Neutrophil (primary cell): ENCODE data around the gene NNT.
A peak's percentile ranks its signal among the peaks of the same experiment; 100 is the strongest.

ENCODE experiments used
- H3K27ac ChIP-seq: fragments of 200-600 bp; sonication (generic); 2 replicates; pipeline ENCODE4 v1.5.1; 2016; ENCODE audit warnings: mild to moderate bottlenecking, moderate library complexity
- H3K27me3 ChIP-seq: fragments of 200-600 bp; sonication (generic); 2 replicates; pipeline ENCODE4 v1.6.0; 2016; ENCODE audit warnings: mild to moderate bottlenecking
- H3K36me3 ChIP-seq: fragments of 200-600 bp; sonication (generic); 2 replicates; pipeline ENCODE4 v1.5.1; 2017
- H3K4me1 ChIP-seq, 2 experiments: fragments of 200-600 bp in 1 of 2; sonication (generic) in 1 of 2; 1 replicate in 1 of 2; 2 replicates in 1 of 2; pipeline versions ENCODE4 v1.5.1 to v1.6.1; 2013 to 2016; ENCODE audit warnings: low read depth in 1 of 2, low read length in 1 of 2, mild to moderate bottlenecking in 1 of 2, moderate library complexity in 1 of 2; ENCODE audit not compliant: control insufficient read depth in 1 of 2, insufficient read depth in 1 of 2
- H3K4me3 ChIP-seq, 2 experiments: fragments of 200-600 bp in 1 of 2; sonication (generic) in 1 of 2; 1 replicate in 1 of 2; 2 replicates in 1 of 2; pipeline ENCODE4 v1.5.1; 2013 to 2016; ENCODE audit warnings: low read depth in 1 of 2, low read length in 1 of 2, mild to moderate bottlenecking in 1 of 2, moderate library complexity in 1 of 2
- H3K9me3 ChIP-seq: fragments of 200-600 bp; sonication (generic); 2 replicates; pipeline ENCODE4 v1.5.1; 2016
- TF ChIP-seq, protein P1 (sequence below): fragments of 200-600 bp; sonication (generic); IDR thresholded peaks from 2 replicates; pipeline ENCODE4 v1.5.1; 2016; ENCODE audit warnings: antibody characterized with exemption

Gene NNT

GRCh38 chr5:43631182-43631910 is 28.4 kb downstream of the NNT start:
- Histone ChIP-seq H3K4me3 (no peak overlapping the region), H3K9me3 (no peaks in the 10 kb centered on the region), H3K27me3 (no peaks in the 10 kb centered on the region), H3K4me1 (peaks cover 14 to 15% of the 10 kb centered on the region in 2 experiments), H3K36me3 (peaks cover 23% of the 10 kb centered on the region), H3K27ac (no peak overlapping the region)
- TF ChIP-seq, protein P1, sequence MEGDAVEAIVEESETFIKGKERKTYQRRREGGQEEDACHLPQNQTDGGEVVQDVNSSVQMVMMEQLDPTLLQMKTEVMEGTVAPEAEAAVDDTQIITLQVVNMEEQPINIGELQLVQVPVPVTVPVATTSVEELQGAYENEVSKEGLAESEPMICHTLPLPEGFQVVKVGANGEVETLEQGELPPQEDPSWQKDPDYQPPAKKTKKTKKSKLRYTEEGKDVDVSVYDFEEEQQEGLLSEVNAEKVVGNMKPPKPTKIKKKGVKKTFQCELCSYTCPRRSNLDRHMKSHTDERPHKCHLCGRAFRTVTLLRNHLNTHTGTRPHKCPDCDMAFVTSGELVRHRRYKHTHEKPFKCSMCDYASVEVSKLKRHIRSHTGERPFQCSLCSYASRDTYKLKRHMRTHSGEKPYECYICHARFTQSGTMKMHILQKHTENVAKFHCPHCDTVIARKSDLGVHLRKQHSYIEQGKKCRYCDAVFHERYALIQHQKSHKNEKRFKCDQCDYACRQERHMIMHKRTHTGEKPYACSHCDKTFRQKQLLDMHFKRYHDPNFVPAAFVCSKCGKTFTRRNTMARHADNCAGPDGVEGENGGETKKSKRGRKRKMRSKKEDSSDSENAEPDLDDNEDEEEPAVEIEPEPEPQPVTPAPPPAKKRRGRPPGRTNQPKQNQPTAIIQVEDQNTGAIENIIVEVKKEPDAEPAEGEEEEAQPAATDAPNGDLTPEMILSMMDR: no peak

DNA sequence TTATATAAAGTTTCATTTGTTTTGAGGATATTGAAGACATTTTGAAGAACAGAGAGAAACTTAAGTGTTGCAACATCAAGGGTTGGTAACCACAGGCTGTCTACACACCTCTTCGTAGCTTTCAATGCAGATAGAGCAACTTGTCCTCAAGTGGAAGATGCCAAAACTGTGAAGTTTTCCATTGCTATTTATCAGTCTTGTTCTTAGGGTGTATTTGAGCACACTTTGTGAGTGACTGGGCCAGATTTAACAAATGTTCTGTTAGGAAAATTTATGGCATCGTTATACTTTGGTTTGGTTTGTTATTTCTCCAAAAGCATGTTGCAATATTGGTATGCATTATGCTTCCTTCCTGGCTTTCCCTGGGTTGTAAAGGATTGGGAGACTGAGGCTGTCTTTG is 31.6 kb downstream of the NNT start:
- TF ChIP-seq, protein P1: no peak
- Histone ChIP-seq H3K36me3 (peaks cover 6% of the 10 kb centered on the region), H3K4me3 (no peak overlapping the region), H3K27me3 (no peaks in the 10 kb centered on the region), H3K4me1 (peaks cover 14 to 15% of the 10 kb centered on the region in 2 experiments), H3K27ac (peak overlapping the region; percentile 61), H3K9me3 (no peaks in the 10 kb centered on the region)

DNA sequence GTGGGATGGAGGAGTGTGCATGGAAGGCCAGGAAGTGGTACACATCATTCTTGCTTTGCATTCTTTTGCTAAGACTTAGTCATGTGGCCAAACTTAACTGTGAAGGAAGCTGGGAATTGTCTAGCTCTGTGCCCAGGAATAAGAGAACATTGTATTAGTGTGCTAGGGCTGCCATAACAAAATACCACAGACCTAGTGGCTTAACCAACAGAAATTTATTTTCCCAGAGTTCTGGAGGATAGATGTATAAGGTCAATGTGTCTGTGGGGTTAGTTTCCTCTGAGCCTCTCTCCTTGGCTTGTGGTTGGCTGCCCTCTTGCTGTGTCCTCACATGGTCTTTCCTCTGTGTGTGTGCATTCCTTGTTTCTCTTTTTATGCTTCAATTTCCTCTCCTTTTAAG is 32.4 kb downstream of the NNT start:
- peaks cover 6% of the 10 kb centered on the region for H3K36me3 ChIP-seq
- H3K27ac ChIP-seq: no peak overlapping the region
- peaks cover 14 to 15% of the 10 kb centered on the region in 2 experiments for H3K4me1 ChIP-seq
- TF ChIP-seq, protein P1: no peak
- no peaks in the 10 kb centered on the region for H3K27me3 ChIP-seq
- H3K4me3 ChIP-seq: no peak overlapping the region
- H3K9me3 ChIP-seq: no peaks in the 10 kb centered on the region

GRCh38 chr5:43636076-43636475 is 33.1 kb downstream of the NNT start:
- Histone ChIP-seq H3K4me3 (no peak overlapping the region), H3K27me3 (no peaks in the 10 kb centered on the region), H3K27ac (no peak overlapping the region), H3K36me3 (peaks cover 6% of the 10 kb centered on the region), H3K9me3 (no peaks in the 10 kb centered on the region), H3K4me1 (peaks cover 14 to 15% of the 10 kb centered on the region in 2 experiments)
- TF ChIP-seq, protein P1: no peak

DNA sequence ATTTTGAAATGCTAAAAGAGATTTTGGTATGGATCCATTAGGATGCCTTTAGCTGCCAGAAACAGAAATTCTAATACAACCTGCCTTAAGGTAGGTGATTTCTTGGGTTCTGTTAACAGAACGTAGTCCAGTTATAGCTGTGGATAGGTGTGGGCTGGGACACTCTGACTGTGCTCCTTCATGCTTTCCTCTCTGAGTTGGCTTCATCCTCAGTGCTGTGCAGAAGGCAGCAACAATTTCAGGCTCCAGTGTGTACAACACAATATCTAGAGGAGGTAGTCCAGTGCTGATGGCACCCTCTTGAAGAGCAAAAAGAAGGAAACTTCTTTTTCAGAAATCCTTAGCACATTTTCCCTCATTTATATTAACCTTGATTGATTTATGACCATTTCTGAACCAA is 34.4 kb downstream of the NNT start:
- Histone ChIP-seq H3K4me3 (no peak overlapping the region), H3K36me3 (peaks cover 4% of the 10 kb centered on the region), H3K27me3 (no peaks in the 10 kb centered on the region), H3K9me3 (no peaks in the 10 kb centered on the region), H3K4me1 (peaks cover 14 to 15% of the 10 kb centered on the region in 2 experiments), H3K27ac (no peak overlapping the region)
- TF ChIP-seq, protein P1: no peak
